GM19193 (cell line): ENCODE results near the gene FOXC1.

Experiments
- POLR2A ChIP-seq: IDR thresholded peaks from 4 replicates; pipeline ENCODE4 v1.6.1; 2011; ENCODE audit not compliant: insufficient read depth, insufficient read length; ENCODE audit errors: extremely low read depth

Gene FOXC1

DNA sequence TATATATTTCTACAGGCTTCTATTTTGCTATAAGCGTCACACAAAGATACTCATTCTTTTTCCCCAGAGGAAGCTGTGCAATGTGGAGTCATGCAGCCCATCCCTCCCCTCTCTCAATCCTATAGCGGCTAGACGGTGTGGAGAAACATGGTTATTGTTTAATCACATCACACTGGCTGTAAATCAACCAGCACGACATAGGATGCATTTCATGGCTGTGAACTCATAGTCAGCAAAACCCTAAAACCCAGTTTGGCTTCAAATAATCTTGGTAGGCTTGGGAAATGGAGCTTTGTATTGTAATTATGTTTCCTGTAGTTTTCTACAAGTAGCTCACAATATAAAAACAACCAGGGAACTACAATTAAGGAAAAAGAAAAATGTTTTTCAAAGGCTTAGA, 16.8 kb downstream of the FOXC1 start:
- no peak for TF ChIP-seq POLR2A

DNA sequence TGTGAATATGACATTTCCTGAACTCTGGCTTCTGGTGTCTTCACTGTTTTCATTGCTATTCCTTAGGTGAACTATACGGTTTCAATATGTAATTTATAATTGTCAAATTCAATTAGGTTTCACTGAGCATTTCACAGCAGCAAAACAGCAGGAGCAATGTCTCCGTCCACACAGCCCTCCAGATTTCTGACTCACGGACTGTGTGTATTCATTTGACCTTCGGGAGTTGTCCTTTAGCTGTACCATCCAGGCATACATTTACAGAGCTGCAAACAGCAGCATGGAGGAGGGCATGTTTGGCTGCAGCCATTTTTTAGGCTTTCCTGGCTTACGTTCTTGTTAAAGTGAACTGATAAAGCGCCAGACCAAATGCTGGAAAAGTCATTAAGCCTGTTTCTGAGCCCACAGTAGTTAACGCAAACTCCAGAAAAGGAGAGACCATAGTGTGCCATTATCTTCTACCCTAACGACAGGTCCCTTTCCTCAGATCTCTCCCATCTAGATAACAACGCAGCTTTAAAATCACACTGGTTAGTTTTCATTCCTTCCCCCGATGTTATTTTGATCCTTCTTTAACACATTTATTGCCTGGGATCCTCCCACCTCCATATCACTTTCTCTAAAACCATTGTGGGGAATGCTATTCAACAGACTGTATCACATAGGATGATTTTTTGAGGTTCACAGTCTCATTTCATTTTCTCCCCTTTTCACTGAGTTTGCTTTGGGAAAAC, 18.3 kb downstream of the FOXC1 start:
- no peak for TF ChIP-seq POLR2A

DNA sequence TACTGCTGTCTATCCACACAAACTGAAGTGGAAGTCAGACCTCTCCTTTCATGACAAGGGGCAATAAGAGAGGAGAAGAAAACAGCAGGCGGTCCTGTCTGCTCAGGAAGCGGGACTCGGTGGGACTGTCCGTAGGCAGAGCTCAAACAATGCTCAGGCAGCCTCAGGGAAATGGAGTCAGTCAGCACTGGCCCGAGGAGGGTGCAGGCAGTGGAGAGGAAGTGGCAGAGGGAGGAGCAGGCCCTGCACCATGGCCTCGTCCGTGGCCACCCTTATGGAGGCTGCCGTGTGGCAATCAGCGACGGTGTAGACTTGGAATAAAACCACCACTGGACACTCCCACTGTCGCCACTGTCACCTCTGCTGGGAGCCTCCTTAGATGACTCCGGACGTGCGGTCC, 19.6 kb downstream of the FOXC1 start:
- TF ChIP-seq POLR2A = no peak

DNA sequence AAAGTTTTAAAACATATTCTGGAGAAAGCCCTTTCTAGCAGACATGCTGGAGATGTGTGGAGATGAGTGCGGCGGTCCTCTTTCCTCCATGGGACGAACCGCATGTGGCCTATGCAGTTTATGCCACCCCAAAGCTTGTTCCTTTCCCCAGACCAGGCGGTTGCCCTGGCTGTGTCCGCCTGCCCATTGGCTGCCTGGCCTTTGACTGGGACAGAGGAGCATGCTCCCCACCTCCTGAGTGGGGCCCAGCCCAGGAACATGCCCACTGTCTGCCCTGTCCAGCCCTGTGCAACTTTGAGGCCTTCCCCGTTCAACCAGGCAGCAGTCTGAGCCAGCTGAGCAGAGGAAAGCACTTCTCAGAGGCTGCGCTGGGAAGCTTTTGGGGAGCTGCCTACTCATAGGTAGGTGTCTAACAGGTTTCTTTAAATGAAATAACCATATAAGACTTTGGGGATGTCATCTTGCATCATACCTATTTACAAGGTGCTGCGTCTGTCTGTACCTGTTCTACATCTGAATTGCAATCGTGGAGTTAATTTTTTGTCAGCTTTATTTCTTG, 20.6 kb downstream of the FOXC1 start:
- no peak for TF ChIP-seq POLR2A

DNA sequence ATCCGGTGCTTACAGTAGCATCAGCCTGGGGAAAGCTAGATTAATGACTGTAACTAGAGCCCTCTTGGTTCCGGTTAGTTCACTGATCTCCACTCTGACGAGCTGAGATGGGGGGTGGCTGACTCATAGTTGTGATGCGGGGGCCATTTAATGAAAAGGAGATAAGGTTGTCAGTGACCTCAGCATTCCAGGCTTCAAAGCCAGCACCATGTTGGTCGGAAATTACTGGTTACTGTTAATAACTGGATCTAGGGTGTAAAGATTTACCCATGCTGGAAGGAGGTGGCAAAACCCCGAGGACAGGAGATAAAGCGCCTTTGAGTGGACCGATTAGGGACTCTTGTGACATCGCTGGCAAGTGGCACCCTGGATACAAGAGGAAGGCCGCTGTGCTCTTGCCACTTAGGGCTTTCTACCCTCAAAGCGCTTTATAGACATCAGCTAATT, 21.1 kb downstream of the FOXC1 start:
- TF ChIP-seq POLR2A = no peak

DNA sequence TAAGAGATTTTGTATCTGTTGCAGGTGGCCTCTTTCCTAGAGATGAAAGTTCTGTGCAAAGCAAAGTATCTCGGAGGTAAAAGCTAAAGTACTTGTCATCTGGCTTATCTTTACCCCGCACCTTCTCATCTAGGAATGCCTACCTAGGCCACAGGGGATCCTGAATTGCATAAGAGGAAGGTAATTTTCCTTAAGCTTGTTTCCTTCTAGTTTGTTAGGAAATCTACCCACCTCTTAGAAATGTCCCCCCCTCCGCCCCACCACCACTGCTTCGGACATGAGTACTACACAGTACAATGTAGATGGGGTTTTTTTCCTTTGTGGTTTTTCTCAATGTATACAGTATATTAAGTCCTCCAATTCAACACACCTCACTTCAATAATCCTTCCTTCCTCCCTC, 21.5 kb downstream of the FOXC1 start:
- TF ChIP-seq POLR2A = no peak

DNA sequence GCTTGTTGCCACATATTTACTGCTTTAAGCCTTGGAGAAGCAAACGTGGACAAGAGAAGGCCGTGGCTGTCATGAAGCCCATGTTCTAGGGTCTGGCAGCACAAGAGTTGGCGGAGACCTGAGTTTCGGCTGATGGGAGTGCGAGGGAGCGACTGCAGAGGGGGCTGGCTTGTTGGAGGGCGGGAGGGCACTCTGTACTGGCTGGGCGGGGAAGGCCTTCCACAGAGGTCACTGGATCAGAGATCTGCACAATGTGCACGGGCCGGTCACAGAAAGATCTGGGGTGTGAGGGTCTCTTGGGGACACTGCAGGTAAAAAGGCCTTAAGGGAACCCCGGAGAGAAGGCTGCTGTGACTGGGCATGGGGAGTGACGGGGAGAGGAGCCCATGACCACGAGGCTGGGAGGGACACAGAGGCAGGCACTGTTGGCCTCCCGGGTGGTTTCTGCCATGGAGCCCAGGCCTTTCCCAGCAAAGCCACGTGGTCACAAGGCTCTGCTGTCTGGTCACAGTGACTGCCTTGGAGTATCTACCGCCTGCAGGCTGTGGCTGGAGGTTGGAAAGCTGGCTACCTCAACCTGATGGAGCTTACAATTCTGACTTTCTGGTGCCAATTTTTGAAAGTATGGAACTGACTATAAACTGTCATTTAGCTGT, 23.8 kb downstream of the FOXC1 start:
- TF ChIP-seq POLR2A = no peak

DNA sequence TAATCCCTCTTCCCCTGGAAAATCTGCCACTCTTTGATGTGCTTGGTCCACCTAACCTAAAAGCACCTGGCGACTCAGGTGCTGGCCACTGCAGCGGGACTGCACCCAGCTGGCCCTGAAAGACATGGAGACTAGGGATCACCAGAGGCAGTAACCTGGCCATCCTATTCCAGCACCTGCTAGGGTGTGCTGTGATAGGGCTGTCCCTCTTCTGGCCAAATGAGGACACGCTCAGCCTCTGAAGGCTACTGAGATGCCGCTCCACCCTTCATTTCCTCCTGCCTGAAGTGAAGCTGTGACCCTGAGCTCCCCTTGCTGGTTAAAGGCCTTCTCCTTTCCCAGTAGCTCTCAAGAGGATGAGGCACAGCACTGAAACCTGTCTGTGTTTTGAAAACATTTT, 24.4 kb downstream of the FOXC1 start:
- no peak for TF ChIP-seq POLR2A

DNA sequence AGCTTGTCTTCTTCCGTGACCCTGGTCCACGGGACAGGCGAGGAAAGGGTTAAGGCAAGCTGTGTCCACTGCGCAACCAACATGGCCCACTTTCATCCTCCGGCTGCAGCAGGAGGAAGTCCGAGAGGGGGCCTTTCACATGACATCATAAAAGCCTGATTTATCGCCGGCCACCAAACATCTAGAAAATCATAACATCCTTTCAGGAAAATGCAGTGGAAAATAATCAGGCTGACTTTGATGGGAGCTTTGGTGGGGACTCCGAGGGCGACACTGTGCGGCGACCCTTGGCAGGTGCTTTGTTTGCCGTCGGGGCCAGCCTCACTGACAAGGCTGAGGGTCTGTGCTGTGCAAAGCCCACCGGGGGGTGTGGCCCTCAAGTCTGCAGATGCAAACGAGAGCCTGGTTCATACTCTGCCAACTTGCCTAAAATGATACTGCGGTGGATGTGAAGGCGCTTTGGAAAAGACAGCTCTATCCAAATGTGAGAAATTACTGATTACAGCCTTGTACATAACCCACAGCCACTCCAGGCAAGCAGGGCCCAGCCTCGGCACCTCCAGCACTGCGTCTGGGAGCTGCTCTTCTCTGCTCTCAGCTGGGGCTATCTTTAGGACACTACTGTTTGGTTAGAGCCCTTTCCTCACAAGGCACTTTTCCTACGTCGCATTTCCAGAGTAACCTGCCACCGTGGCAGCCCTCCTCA, 25.7 kb downstream of the FOXC1 start:
- no peak for TF ChIP-seq POLR2A

DNA sequence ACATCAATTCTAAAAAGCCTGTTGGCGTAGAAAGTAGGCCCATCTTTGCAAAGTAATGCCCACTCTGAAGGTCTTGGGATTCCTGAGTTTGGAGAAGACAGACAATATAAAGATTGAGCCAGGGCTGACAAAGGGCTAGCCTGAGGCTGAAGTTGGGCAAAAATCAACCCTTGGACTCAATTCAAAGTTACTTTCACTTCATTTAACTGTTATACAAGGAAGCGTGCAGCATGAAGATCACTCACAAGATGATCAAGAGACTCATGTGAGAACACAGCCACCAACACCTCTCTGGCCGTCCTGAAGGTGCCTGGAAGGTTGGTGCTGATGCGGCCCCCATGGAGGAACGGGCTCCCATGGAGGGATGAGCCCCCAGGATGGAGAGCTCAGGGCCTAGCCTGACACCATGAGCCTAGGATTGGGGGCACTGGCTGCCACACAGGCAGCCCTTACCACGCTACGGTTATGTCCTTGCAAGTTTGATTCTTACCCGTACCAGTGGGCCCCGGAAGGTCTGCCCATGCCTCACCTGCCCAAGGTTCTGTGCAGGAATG, 26.6 kb downstream of the FOXC1 start:
- TF ChIP-seq POLR2A = no peak

DNA sequence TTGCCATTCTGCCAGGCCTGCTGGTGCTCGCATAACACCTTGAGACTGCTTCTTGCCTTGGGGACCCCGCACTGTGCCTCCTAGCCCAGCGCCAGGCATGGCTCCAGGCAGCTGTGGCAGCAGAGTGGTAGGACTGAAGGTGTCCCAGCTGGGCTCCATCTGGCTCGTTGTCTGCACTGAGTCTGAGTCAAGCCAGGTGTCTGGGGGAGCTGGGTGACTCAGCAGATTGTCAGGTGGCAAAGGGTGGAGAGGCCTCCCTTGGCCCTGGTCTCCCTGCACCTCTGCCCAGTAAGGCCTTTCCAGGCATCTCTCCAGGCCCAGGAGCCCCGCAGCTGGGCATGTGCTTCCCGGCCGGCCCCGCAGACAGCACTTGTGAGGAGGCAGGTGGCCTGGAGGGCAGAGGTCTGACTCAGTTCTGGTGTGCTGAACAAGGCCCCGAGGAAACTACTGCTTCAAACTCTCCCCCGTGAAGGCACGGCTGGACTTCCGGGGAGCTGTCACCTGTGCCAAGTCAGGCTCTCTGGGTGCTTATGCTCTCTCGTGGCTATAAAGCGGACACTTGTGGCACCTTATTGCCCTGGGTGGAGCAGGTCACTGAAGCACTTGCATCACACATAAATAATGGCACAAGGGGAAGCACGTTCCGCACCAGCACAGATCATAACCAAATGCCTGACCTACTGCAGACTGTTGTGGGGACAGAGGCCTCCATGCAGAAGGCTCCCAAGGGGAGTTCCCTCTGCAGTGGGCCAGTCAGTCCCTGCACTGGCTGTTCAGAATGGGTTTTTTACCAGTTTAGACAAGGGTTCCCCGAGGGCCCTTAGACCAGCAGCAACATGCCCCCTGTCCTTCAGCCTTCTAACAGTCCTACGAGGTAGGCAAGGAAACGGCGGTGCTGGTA, 27.5 kb downstream of the FOXC1 start:
- TF ChIP-seq POLR2A = no peak

DNA sequence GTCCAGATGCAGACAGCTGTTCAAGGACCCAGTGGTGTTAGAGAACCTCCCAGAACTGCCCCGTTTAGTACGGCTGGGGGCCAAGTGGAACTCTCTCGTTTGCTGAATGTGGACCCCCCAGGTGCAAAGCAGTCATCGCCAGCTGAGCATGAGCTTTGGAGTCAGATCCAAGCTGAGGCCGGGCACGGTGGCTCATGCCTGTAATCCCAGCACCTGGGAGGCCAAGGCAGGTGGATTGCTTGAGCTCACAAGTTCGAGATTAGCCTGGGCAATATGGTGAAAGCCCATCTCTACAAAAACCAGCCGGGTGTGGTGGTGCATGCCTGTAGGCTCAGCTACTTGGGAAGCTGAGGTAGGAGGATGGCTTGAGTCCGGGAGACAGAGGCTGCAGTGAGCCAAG, 29.7 kb downstream of the FOXC1 start:
- no peak for TF ChIP-seq POLR2A

DNA sequence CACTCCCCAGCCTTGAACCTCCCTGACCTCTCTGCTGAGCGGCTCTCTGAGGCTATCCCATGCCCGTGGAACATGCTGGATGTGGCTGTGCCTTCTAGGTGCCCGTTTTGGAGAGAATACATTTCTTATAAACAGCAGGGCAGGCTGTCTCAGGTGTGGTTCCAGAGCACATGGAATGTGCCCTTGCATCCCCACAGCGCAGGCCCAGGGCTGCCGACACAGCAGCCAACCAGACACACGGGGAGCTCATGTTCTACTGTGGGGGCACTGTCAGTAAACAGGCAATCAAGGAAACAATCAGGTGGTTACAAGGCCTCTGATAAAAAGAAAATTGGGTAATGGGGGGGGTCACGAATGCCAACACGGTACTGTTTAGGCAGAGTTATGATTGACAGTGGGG, 30.8 kb downstream of the FOXC1 start:
- TF ChIP-seq POLR2A = no peak

DNA sequence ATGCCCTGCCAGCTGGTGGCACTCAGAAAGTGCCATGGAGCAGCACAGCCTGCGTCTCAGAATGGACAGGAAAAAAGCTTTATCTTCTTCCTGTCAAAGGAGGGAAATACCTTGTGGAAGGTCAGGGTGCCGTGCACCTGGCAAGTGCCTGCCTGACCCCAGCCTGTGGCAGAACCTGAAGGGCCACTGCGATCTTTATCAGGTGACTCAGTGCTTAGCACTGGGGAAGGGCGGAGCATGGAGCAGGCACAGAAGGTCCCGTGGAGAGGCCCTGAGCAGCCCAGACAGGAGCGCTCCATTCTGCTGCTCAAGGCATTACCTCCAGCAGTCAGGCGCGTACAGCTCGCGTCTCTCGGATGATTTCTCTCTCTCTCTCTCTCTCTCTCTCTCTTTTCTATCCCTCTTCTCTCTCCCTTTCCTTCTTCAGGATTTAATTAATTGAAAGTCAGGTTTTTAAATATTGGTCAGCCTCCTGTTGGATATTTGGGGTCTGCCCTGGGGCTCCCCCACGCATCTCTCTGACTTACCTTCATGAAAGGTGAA, 31.7 kb downstream of the FOXC1 start:
- TF ChIP-seq POLR2A = no peak
